GM23338 (cell line): Measurements from ENCODE around the gene NDUFA9. TPM values are rescaled to one million over a fixed set of nuclear protein-coding genes. Genes with fewer than 3 reads are reported as not detected.

ENCODE experiments used
- ATAC-seq: fragments of 200-7000 bp; cut with Tn5 transposase; 3 replicates; pipeline ENCODE4 v1.9.1; 2020
- DNase-seq: peaks from one replicate; pipeline ENCODE4 v3.0.0-alpha.2; 2015; ENCODE audit warnings: low spot score
- H2AFZ ChIP-seq: fragments of 200-600 bp; sonication (generic); 2 replicates; pipeline ENCODE4 v1.8.0; 2016; ENCODE audit warnings: antibody characterized with exemption, mild to moderate bottlenecking, moderate library complexity
- H3F3A ChIP-seq: fragments of 200-600 bp; sonication (generic); replicated peaks from 2 replicates; pipeline ENCODE4 v1.8.0; 2017; ENCODE audit warnings: antibody characterized with exemption, mixed run types, low read depth
- H3K27ac ChIP-seq: fragments of 200-600 bp; sonication (generic); 2 replicates; pipeline ENCODE4 v1.6.1; 2016; ENCODE audit warnings: low read depth
- H3K27me3 ChIP-seq: fragments of 200-600 bp; sonication (generic); 2 replicates; pipeline ENCODE4 v1.8.0; 2016; ENCODE audit warnings: mild to moderate bottlenecking, mixed run types, moderate library complexity; ENCODE audit not compliant: insufficient read depth
- H3K36me3 ChIP-seq: fragments of 200-600 bp; sonication (generic); 2 replicates; pipeline ENCODE4 v1.8.0; 2016; ENCODE audit warnings: mild to moderate bottlenecking; ENCODE audit not compliant: insufficient read depth
- H3K4me1 ChIP-seq: fragments of 200-600 bp; sonication (generic); 2 replicates; pipeline ENCODE4 v1.8.0; 2016; ENCODE audit warnings: mild to moderate bottlenecking, moderate library complexity; ENCODE audit not compliant: insufficient read depth
- H3K4me2 ChIP-seq: fragments of 200-600 bp; sonication (generic); 2 replicates; pipeline ENCODE4 v1.7.1; 2017; ENCODE audit warnings: mixed run types
- H3K4me3 ChIP-seq: fragments of 200-600 bp; sonication (generic); 2 replicates; pipeline ENCODE4 v1.6.1; 2016; ENCODE audit warnings: mixed run types
- H3K79me2 ChIP-seq: fragments of 200-600 bp; sonication (generic); replicated peaks from 2 replicates; pipeline ENCODE4 v1.8.0; 2017; ENCODE audit warnings: mild to moderate bottlenecking; ENCODE audit not compliant: insufficient read depth
- H3K9me2 ChIP-seq: fragments of 200-600 bp; sonication (generic); 2 replicates; pipeline ENCODE4 v1.8.0; 2017; ENCODE audit not compliant: insufficient read depth
- H4K20me1 ChIP-seq: fragments of 200-600 bp; sonication (generic); replicated peaks from 2 replicates; pipeline ENCODE4 v1.8.0; 2017; ENCODE audit warnings: mild to moderate bottlenecking; ENCODE audit not compliant: insufficient read depth
- H3K27ac Mint-ChIP-seq: 2 replicates; pipeline ENCODE4 v1.8.0; 2020; ENCODE audit warnings: inconsistent platforms, mild to moderate bottlenecking, moderate library complexity, mixed read lengths
- H3K27me3 Mint-ChIP-seq: 3 replicates; pipeline ENCODE4 v1.8.0; 2022; ENCODE audit warnings: low read depth, mild to moderate bottlenecking, moderate library complexity, mixed read lengths, inconsistent platforms; ENCODE audit not compliant: insufficient read depth, poor library complexity
- H3K36me3 Mint-ChIP-seq: 3 replicates; pipeline ENCODE4 v1.8.0; 2021; ENCODE audit warnings: low read depth, mild to moderate bottlenecking, inconsistent platforms, moderate library complexity, mixed read lengths
- H3K4me1 Mint-ChIP-seq: 3 replicates; pipeline ENCODE4 v1.8.0; 2020; ENCODE audit warnings: mild to moderate bottlenecking, inconsistent platforms, mixed read lengths
- H3K4me3 Mint-ChIP-seq: 3 replicates; pipeline ENCODE4 v1.8.0; 2021; ENCODE audit warnings: moderate library complexity, mild to moderate bottlenecking, inconsistent platforms, mixed read lengths
- H3K9me3 Mint-ChIP-seq: 3 replicates; pipeline ENCODE4 v1.8.0; 2020; ENCODE audit warnings: moderate library complexity, mild to moderate bottlenecking, inconsistent platforms, mixed read lengths
- EZH2phosphoT487 ChIP-seq: fragments of 200-600 bp; sonication (generic); IDR thresholded peaks from one replicate; pipeline ENCODE4 v1.8.1; 2018; ENCODE audit warnings: antibody characterized with exemption; ENCODE audit not compliant: unreplicated experiment
- JUNB ChIP-seq: IDR thresholded peaks from one replicate; pipeline ENCODE4 v1.6.1; 2016; ENCODE audit warnings: antibody characterized with exemption; ENCODE audit not compliant: unreplicated experiment
- NANOG ChIP-seq: IDR thresholded peaks from 2 replicates; pipeline ENCODE4 v1.6.1; 2016; ENCODE audit warnings: antibody characterized with exemption, borderline replicate concordance
- POLR2AphosphoS5 ChIP-seq: IDR thresholded peaks from 2 replicates; pipeline ENCODE4 v1.6.1; 2016; ENCODE audit warnings: antibody characterized with exemption, low read depth
- STAT1 ChIP-seq: IDR thresholded peaks from one replicate; pipeline ENCODE4 v1.6.1; 2016; ENCODE audit warnings: antibody characterized with exemption; ENCODE audit not compliant: unreplicated experiment
- polyA plus RNA-seq: library from polyadenylated mRNA; unstranded; fragments of >200 nt; fragmentation: Nextera tagmentation; extraction: Ambion mirVana; gene quantifications from 2 replicates; pipeline ENCODE4 v1.2.1, GENCODE V29; 2016
- total RNA-seq: library from RNA; depleted of rRNA; stranded (reverse); fragments of >200 nt; shearing (Covaris generic); gene quantifications from 2 replicates; pipeline ENCODE4 v1.2.3, GENCODE V29; 2014
- TF ChIP-seq, protein P1 (sequence below): IDR thresholded peaks from 2 replicates; pipeline ENCODE4 v1.6.1; 2016; ENCODE audit warnings: antibody characterized with exemption
- TF ChIP-seq, protein P2 (sequence below), 2 experiments: fragments of 200-600 bp in 1 of 2; sonication (generic) in 1 of 2; conservative IDR thresholded peaks; 2 replicates each; pipeline versions ENCODE4 v1.5.1 to v1.6.1; 2016 to 2017; ENCODE audit warnings: antibody characterized with exemption in 2 of 2, low read depth in 2 of 2, mild to moderate bottlenecking in 2 of 2, moderate library complexity in 1 of 2

Gene NDUFA9
- total and polyA plus RNA-seq, 2 experiments from 2014 or later: 35.4 to 79.8 TPM

DNA sequence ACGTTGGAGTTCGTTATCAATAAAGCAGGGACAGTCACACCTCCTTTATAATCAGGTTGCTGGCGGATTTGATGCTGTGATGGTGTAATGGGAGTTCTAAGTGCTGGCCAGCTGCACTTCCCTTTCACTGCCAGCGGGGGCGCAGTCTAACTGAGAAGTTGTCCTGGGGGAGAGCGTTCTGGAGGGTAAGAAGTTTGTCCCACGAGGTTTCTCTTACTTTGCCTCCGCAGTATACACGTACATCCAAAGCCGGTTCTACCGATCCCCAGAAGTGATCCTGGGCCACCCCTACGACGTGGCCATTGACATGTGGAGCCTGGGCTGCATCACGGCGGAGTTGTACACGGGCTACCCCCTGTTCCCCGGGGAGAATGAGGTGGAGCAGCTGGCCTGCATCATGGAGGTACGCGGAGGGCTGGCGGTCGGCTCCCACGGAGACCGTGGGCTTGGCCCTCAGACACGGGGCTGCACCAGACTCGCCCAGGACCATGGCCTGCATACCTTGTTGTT is 44.2 kb upstream of the NDUFA9 start:
- DNase-seq (peak; percentile 95), ATAC-seq (peak; percentile 93)
- Histone ChIP-seq H3K4me3 (peak overlapping the region; percentile 68), H3K4me2 (peak overlapping the region; percentile 82), H3K4me1 (no peaks in the 10 kb centered on the region), H4K20me1 (no peaks in the 10 kb centered on the region), H2AFZ (peak overlapping the region; percentile 83), H3K9me2 (peaks cover 3% of the 10 kb centered on the region; the same call in 1 of the 2 replicates), H3K79me2 (no peaks in the 10 kb centered on the region; the same call in 1 of the 2 replicates), H3K27me3 (no peaks in the 10 kb centered on the region), H3F3A (no peaks in the 10 kb centered on the region), H3K27ac (no peak overlapping the region), H3K36me3 (no peaks in the 10 kb centered on the region)
- H3K4me3 Mint-ChIP-seq: peak overlapping the region; percentile 97
- TF ChIP-seq POLR2AphosphoS5 (peak; percentile 58), NANOG (no peak)
- TF ChIP-seq, protein P1, sequence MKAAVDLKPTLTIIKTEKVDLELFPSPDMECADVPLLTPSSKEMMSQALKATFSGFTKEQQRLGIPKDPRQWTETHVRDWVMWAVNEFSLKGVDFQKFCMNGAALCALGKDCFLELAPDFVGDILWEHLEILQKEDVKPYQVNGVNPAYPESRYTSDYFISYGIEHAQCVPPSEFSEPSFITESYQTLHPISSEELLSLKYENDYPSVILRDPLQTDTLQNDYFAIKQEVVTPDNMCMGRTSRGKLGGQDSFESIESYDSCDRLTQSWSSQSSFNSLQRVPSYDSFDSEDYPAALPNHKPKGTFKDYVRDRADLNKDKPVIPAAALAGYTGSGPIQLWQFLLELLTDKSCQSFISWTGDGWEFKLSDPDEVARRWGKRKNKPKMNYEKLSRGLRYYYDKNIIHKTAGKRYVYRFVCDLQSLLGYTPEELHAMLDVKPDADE: peak; percentile 44; the same call in 1 of the 2 replicates
- TF ChIP-seq, protein P2, sequence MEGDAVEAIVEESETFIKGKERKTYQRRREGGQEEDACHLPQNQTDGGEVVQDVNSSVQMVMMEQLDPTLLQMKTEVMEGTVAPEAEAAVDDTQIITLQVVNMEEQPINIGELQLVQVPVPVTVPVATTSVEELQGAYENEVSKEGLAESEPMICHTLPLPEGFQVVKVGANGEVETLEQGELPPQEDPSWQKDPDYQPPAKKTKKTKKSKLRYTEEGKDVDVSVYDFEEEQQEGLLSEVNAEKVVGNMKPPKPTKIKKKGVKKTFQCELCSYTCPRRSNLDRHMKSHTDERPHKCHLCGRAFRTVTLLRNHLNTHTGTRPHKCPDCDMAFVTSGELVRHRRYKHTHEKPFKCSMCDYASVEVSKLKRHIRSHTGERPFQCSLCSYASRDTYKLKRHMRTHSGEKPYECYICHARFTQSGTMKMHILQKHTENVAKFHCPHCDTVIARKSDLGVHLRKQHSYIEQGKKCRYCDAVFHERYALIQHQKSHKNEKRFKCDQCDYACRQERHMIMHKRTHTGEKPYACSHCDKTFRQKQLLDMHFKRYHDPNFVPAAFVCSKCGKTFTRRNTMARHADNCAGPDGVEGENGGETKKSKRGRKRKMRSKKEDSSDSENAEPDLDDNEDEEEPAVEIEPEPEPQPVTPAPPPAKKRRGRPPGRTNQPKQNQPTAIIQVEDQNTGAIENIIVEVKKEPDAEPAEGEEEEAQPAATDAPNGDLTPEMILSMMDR (conservative IDR thresholded peaks at IDR 0.05; ENCODE audit: low read depth in 2 of 2): peak; percentile 93 to 98
- H3K36me3 Mint-ChIP-seq: no peaks in the 10 kb centered on the region
- peaks cover 9% of the 10 kb centered on the region for H3K27me3 Mint-ChIP-seq
- peak overlapping the region; percentile 86 for H3K27ac Mint-ChIP-seq
- peaks cover 3% of the 10 kb centered on the region; the same call in 2 of the 3 replicates for H3K4me1 Mint-ChIP-seq
- no peaks in the 10 kb centered on the region for H3K9me3 Mint-ChIP-seq

DNA sequence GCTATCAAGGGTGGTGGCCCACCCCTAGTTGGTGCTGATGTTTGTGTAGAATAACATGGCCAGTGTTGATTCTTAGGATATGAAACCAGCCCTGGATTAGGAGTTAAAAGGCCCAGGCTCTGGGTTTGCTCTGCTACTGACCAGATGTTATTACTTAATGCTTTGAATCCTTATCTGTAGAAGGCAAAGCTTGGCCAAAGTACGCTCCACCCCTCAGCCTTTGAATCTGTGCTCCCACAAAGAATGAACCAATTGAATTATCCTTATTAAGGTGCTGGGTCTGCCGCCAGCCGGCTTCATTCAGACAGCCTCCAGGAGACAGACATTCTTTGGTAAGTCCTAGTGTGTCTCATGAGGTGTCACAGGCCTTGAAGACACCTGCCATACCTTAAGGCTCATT is 41.9 kb upstream of the NDUFA9 start:
- Histone ChIP-seq H3K27ac (no peak overlapping the region), H3K9me2 (peaks cover 3% of the 10 kb centered on the region; the same call in 1 of the 2 replicates), H3K36me3 (no peaks in the 10 kb centered on the region), H2AFZ (no peak overlapping the region), H3F3A (no peaks in the 10 kb centered on the region), H3K79me2 (no peaks in the 10 kb centered on the region; the same call in 1 of the 2 replicates), H3K4me2 (no peak overlapping the region), H3K27me3 (no peaks in the 10 kb centered on the region), H3K4me1 (no peaks in the 10 kb centered on the region; the same call in 1 of the 2 replicates), H4K20me1 (no peaks in the 10 kb centered on the region), H3K4me3 (no peak overlapping the region)
- DNase-seq: no peak
- peaks cover 9% of the 10 kb centered on the region for H3K27me3 Mint-ChIP-seq
- H3K36me3 Mint-ChIP-seq: no peaks in the 10 kb centered on the region
- H3K4me3 Mint-ChIP-seq: no peak overlapping the region
- H3K27ac Mint-ChIP-seq: no peak overlapping the region
- no peak for ATAC-seq
- no peaks in the 10 kb centered on the region for H3K9me3 Mint-ChIP-seq
- H3K4me1 Mint-ChIP-seq: peaks cover 8% of the 10 kb centered on the region; the same call in 2 of the 3 replicates
- TF ChIP-seq EZH2phosphoT487 (no peak), JUNB (no peak), STAT1 (no peak), NANOG (no peak)
